GM19239 (cell line): ENCODE results near the gene PDE9A.
"Not testable (repeated sequence)": the region's sequence is repeated elsewhere in the genome, so short reads cannot be mapped to it uniquely, and the experiment has no call there.

Experiments
- DNase-seq: peaks from one replicate; pipeline ENCODE4 v3.0.0; 2011; ENCODE audit warnings: low spot score; ENCODE audit not compliant: insufficient read length
- FAIRE-seq: peaks from 2 replicates; lab custom pipeline; 2011; peaks lifted over from hg19 to GRCh38; lab: Jason Lieb, UNC

PDE9A gene

DNA sequence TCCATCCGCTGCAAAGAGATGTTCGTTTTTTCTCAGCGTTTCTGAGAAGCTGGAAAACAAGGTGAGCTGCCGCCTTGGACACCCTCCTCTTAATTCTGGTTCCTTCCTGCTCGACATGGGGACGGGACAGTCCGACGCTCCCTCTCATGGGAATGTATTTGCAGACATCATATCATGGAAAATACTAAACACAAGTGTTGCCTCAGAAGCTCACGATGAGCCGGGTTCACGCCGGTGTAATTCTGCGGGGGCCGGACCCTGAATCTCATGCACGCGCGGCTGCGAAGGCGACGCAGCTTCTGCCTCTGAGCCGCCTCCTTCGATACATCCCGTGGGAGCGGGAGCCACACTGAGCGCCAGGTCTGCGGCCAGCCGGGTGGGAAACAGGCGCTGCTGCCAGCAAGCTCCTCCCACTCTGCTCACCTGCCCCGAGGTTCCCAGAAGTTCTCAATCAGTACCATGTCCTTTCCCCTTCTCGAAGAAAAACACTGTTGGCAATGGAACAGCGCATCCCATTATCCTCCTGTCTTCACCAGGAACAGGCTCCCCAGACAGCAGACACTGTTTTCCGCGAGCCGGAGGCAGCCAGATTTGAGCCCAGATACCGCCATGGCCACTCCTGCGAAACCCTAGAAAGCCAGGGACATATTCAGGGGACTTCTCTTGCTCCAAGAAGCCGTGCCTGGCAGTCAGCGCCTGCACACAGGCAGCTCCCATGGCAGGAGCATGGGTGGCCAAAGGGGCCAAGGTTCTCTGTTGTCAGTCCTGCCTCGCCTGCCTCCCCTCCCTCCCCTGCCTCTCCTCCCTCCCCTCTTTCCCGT is 127.9 kb downstream of the PDE9A start:
- no peak for FAIRE-seq
- no peak for DNase-seq

DNA sequence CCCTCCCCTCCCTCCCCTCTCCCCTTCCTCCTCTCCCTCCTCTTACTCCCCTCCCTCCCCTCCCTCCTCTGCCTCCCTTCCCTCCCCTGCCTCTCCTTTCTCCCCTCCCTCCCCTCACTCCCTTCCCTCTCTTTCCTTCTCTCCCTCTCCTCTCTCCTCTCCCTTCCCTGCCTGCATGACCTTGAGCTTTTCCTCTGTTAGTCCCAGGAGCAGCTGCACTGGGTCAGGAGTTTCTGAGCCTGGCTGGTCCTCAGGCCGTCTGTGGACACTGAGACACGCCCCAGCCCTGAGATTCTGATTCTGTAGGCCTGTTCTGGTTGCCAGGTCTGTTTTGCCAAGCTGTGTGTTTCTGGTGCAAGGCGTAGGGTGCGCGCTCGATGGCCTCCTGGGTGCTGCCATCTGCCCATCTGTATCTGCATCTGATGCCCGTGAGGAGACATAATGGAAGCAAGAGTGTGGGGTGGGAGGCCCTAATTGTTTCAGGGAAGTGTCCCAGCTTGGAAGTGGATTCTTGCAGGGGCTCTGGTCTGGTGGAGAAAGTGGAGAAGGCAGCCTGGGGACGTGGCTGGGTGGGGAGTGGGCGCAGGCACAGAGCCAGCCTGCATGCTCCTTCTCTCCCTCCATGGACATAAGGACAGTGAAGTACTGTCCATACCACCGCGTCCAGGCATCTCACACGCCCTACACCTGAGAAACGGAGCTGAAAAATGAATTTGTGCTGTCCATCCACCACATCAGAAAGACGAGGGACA is 128.7 kb downstream of the PDE9A start:
- DNase-seq = no peak
- no peak for FAIRE-seq

DNA sequence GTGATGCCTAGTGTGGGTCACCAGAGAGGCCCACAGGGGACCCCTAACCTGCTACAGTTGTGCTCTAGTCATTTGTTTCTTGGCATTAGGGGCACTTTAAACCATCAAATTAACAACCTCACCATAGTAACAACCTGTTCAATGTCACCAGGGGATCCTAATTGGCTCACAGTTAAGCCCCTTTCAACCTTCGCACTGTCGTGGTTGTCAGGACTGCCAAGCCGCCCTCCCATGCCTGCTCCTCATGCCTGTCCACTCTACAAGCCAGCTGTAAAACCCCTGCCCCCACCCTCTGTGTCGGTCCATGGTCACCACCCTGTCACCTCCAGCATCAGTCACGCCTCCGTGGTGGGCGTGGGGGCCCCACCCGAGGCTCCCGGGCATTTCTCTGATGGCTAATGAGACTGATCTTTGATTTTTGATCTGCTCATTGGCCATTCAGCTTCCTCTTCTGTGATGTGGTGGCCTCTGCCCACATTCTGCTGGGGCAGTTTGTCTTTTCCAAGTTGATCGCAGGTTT is 129.4 kb downstream of the PDE9A start:
- FAIRE-seq (no peak), DNase-seq (no peak)

DNA sequence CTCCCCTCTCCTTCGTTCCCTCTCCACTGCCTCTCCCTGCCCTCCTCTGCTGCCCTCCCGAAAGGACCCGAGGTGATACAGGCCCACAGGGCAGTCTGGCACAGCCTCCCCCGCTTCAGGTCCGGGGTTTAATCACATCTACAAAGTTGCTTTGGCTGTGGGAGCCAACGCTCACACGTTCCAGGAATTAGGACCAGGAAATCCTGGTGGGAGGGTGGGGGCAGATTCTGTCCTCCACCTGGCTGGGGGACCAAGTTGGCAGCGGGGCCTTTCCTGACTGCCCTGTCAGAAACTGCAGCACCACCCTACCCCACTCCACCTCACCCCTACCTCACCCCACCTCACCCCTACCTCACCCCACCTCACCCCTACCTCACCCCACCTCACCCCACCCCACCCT is 130.9 kb downstream of the PDE9A start:
- FAIRE-seq = no peak
- no peak for DNase-seq

DNA sequence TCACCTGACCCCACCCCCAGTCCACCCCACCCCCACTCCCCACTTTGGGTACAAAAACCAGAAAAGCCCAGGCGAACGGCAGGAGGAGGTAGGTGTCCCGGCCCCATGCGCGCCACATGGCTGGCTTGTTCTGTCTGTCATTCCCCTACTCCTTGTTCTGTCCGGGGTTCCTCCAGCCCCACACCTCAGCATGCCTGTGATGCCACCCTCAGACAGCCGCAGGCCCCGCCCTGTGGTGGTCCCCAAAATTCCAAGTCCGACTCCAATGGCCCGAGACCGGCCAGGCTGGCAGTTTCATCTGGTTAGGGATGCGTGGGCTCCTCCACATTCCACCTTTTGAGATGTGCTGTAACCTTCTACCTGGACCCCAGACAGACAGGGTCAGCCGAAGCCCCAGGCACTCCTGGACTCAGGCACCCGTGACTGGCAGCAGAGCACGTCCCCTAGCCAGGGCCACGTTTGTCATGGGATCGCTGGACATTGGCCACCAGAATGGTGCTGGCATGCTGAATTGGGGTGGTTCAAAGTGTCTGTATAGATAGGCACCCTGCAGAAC is 131.6 kb downstream of the PDE9A start:
- FAIRE-seq (no peak), DNase-seq (no peak)

DNA sequence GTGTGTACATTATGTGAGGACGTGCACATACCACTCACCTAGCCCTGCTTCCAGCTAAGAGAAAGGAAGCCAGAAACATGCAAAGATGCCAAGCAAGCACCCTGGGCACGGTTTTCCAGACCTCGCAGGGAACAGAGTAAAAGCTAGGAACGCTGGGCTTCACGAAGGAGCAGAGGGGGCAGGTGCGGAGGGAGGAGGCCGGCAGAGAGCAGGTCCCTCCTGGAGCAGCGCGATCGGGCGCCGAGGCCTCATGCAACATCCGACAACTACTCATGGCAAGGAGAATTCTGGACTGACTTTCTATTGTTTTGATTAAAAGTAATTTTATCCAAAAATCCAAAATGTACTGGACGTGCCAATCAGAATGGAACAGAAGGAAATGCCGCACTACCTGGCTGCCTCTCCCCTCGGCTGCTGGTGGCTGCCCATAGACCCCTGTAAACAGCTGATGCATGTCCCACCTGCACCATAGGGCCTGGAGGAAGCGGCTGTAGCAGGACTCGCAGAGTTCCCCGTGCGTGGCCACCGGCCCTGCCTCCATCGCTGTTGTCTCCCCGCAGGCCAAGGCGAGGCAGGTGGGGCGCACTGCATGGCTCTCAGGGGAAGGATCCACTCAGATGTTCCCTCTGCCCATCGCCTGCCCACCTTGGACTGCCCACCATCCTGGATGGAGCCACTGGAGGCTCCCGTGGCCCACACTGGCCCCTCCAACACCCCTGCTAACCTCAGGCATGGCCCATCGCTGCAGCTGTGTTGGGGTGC is 132.4 kb downstream of the PDE9A start:
- DNase-seq (no peak), FAIRE-seq (no peak)

DNA sequence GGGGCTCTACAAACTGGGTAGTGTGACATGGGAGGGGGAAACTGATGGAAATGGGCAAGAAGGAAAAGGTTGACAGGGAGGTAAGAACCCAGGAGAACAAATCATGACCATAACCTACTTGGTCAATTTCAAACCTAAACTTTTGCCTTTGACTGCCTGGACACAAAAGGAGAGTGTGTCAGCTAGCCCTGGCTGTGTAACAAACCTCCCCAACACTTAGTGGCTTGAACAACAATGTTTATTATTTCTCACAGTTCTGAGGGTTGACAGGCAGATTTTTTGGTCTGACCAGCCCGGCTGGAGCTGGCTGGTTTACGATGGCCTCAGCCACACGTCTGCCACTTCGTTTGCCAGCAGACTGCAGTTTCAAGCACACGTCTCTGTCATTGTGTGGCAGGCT is 133.5 kb downstream of the PDE9A start:
- no peak for DNase-seq
- FAIRE-seq = no peak

DNA sequence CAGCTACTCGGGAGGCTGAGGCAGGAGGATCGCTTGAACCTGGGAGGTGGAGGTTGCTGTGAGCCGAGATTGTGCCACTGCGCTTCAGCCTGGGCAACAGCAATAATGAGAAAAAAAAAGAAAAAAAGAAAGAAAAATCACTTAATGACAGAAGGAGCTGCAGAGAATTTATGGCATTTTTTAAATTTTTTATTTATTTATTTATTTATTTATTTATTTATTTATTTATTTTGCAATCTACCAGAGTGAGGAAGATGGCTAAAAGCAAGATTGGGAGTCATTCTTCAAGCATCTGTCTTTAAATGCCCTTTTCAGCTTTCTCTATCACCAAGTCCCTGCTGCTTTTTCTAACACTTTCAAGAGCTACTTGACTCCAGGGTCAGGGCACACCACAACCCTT is 134.2 kb downstream of the PDE9A start:
- FAIRE-seq (no peak), DNase-seq (no peak)

DNA sequence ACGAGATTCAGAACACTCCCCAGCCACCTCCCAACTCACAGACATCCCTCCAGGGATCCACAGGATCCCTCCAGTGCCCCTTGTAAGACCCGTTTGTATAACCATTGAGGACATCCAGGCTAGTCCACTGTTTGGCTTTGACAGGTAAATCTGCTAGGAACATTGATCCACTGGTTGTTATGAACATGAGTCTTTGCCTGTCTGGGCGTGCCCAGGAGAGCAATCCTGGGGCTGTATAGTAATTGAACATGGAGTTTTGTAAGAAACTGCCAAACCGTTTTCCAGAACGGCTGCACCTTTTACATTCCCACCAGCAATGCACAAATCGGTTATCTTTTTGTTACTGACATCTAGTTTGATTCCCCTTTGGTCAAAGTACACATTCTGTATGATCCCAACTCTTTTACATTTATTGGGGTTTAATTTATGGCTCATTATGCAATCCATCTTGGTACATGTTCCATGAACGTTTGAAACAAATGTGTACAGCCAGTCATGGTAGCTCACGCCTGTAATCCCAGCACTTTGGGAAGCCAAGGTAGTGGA is 137.2 kb downstream of the PDE9A start:
- FAIRE-seq (no peak), DNase-seq (no peak)

DNA sequence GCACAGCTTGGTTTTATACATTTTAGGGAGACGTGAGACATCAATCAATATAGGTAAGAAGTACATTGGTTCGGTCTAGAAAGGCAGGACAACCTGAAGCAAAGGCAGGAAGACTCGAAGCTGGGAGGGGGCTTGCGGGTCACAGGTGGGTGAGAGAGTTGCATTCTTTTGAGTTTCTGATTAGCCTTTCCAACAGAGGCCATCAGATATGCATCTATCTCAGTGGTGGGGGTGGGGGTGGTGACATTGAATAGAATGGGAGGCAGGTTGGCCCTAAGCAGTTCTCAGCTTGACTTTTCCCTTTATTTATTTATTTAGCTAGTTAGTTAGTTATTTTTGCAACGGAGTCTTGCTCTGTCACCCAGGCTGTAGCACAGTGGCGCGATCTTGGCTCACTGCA is 140.4 kb downstream of the PDE9A start:
- FAIRE-seq (no peak), DNase-seq (no peak)

DNA sequence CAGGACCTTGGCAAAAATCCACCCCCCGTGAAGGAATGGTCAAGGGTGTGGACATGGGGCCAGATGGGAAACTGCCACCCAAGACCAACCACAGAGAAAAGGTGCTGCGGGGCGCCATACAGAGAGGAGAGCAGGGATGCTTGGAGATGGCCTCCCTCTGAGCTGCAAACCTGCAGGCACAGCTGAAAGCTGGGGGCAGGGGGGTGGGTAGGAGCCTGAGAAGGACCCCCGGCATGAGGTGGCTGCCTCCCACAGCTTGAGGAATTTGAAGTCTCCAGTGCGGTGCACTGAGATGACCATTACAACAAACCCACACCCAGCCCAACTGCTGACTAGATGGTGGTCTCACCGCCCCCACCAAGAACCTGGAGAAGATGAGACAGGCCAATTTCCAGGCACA is 141.1 kb downstream of the PDE9A start:
- FAIRE-seq (no peak), DNase-seq (no peak)

DNA sequence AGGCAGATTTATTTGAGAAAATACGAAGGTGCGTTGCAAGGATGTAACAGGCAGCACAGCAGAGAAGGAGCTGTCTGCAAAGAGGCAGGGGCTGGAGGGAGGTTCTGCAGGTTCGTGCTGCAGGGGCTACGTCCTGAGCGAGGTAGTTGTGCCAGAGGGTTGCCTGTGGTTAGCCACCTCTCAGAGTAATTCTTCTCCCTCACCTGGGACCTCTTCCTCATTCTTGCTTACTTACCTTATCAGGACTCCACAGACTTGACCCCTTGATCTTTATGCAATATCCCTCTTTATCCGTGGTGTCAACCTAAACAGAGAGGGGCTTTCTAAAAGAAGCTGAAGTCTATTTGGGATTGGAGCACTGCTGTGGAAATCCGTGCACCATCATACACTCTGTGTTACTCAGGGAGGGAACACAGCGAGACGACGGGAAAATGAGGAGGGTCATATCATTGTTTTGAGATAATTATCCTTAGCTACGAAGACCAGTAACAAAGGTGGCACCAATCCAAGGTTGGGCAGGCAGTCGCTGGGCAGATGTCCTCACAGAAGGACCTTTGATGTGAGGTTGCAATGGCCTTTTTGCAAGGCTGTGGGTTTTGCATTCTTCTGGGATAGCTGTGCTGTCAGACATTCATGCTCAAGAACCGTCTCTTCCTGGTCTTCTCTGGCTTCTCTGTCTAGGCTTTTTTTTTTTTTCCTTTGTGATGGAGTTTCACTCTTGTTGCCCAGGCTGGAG is 143.1 kb downstream of the PDE9A start:
- FAIRE-seq (no peak), DNase-seq (no peak)

DNA sequence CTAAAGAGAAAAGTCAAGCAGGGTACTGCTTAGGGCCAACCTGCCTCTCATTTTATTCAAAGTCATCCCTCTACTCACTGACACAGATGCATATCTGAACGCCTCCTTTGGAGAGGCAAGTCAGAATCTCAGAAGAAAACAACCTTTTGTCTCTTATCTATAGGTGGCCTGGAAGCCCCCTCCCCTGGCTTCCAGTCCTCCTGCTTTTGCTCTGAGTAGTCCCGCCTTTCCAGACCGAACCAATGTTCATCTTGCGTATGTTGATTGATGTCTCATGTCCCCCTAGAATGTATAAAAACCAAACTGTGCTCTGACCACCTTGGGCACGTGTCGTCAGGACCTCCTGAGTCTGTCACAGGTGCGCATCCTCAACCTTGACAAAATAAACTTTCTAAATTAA is 144.1 kb downstream of the PDE9A start:
- DNase-seq (no peak), FAIRE-seq (no peak)

DNA sequence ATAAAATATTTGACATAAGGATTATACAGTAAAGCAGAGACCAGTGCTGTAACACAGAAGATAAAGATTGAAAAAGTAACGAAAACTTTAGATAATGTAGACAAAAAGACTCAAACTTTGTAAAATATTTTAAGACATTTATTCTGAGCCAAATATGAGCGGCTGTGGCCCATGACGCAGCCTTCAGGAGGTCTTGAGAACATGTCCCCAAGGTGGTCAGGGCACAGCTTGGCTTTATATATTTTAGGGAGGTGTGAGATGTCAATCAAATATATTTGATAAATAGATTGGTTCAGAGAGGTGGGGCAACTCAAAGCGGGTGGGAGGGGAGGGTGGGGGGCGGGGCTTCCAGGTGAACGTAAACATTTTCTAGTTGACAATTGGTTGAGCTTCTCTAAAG is 144.7 kb downstream of the PDE9A start:
- FAIRE-seq = no peak
- no peak for DNase-seq

DNA sequence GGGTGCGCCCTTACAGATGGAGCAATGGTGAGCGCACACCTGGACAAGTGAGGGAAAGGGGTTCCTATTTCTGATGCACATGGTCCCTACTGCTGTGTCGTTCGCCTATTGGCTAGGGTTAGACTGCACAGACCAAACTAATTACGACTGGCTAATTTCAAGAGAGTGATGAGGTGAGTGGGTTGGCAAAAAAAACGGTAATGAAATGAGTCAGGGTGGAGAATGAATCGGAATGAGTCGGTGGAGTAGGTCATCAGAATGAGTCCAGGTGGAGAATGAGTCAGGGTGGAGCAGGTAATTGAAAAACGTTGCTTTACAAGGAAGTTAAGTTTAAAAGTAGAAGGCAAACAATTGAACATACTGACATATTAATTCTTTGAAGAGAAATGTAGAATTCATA is 146.1 kb downstream of the PDE9A start:
- DNase-seq (no peak), FAIRE-seq (no peak)

DNA sequence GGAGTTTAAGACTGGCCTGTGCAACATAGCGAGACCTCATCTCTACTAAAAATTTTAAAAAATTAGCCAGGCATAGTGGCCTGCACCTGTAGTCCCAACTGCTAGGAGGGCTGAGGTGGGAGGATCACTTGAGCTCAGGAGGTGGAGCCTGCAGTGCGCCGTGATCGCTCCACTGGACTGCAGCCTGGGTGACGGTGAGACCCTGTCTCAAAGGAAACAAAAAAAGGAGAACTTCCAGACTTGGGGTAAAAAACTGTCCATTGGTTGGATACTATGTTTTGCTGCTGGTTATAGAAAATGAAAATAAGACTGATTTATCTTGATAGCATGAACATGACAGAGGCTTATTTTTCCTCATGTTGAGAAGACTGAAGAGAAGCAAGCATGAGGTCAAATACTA is 146.5 kb downstream of the PDE9A start:
- DNase-seq (no peak), FAIRE-seq (no peak)

DNA sequence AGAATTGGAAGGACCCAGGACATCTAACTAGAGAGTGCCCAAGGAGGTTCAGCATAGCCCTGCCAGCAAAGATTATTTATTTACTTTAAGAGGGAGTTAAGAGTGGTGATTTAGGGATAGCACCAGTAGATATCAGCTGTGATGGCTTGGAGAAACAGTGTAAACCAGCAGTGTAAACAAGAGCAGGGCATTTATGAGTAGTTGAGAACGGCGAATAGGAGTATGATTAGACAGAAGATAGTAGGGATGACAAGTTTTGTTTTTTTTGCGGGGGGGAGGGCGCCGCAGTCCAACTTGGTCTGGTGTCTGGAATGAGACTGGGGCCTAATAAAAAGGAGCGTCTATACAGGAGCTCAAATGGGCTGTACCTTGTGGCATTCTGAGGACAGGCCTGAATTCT is 148.2 kb downstream of the PDE9A start:
- DNase-seq, FAIRE-seq: not testable (repeated sequence)

DNA sequence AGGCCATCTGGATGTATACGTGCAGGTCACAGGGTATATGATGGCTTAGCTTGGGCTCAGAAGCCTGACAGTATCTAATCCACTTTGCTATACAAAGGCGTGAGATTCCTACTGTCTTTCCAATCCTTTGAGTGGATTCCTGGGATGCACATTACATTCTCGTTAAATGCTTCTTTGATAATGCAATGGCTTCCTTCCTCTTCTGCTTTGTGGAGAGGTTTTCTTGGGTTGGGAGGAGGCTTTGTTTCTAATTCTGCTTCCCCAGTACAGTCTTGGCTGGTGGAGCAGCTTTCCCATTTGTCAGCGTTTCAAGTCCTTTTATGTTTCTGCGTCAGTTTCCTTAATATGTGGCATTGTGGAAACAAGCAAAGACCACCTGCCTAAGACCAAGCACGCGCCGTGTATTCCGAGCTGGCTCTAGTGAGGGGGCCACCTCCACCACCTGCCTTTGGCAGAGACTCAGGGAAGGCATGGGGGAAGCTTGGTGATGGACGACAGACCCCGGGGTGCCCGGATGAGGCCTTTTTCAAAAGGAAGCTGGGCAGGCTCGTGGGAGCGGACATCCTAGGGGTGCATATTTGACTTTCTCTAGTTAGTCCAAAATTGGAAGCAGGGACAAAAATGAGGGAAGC is 153.2 kb downstream of the PDE9A start:
- FAIRE-seq (no peak), DNase-seq (no peak)

DNA sequence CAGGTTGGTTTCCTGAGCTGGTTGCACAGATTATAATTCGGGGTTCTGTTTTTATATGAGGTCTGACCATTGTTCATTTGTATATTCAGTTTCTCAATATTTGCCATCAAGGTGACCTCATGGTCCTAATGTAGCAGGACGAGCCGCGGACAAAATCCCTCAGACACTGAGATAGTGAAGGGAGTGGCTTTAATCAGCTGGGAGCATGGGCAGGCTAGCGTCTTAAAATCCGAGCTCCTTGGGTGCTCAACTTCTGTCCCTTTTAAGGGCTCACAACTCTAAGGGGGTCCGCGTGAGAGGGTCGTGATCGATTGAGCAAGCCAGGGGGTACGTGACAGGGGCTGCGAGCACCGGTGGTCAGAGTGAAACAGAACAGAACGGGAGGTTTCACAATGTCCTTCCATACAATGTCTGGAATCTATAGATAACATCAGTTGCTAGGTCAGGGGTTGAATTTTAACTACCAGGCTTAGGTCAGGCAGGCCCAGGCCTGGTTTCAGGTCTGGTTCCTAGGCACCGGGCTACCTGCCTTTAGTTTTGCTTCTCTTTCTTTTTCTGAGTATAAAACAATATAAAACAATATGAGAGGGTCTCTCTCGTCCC is 154.0 kb downstream of the PDE9A start:
- DNase-seq, FAIRE-seq: not testable (repeated sequence)
